Measurements from ENCODE around the gene DNHD1. TPM values are rescaled to one million over a fixed set of nuclear protein-coding genes. Genes with fewer than 3 reads are reported as not detected.
A peak's percentile ranks its signal among the peaks of the same experiment; 100 is the strongest.

Gene DNHD1
- total and polyA plus RNA-seq, 2 donors = 3.7 to 13.4 TPM

- Histone ChIP-seq H3K4me3 (ENCODE audit: low read depth, low read length) (no peak overlapping the region), H3K4me1 (ENCODE audit: insufficient read depth) (no peaks in the 10 kb centered on the region), H3K27ac (ENCODE audit: low read depth) (no peak overlapping the region), H3K36me3 (ENCODE audit: insufficient read depth) (no peaks in the 10 kb centered on the region)
- WGBS = 94% methylated on average over 11 of the region's 11 CpGs
- DNase-seq (ENCODE audit: extremely low spot score) = no peak
Observed at GRCh38 chr11:6587360-6587953, 90.4 kb downstream of the DNHD1 start.

DNA sequence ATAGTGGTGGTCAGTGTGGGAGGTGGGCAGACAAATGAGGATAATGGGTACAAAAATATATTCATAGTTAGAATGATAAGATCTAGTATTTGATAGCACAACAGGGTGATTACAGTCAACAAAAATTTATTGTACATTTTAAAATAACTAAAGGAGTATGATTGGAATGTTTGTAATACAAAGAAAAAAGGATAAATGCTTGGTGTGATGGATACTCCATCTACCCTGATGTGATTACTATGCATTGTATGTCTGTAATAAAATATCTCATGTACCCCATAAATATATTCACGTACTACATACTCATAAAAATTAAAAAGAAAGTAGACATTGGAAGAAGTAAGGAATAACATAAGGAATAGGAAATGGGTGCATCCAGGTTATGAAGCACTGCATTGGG, 90.9 kb downstream of the DNHD1 start:
- DNase-seq (ENCODE audit: extremely low spot score) = no peak
- Histone ChIP-seq H3K36me3 (ENCODE audit: insufficient read depth) (no peaks in the 10 kb centered on the region), H3K27ac (ENCODE audit: low read depth) (no peak overlapping the region), H3K4me3 (ENCODE audit: low read depth, low read length) (no peak overlapping the region), H3K4me1 (ENCODE audit: insufficient read depth) (no peaks in the 10 kb centered on the region)
- 85% methylated on average over 1 of the region's 1 CpG for WGBS

DNA sequence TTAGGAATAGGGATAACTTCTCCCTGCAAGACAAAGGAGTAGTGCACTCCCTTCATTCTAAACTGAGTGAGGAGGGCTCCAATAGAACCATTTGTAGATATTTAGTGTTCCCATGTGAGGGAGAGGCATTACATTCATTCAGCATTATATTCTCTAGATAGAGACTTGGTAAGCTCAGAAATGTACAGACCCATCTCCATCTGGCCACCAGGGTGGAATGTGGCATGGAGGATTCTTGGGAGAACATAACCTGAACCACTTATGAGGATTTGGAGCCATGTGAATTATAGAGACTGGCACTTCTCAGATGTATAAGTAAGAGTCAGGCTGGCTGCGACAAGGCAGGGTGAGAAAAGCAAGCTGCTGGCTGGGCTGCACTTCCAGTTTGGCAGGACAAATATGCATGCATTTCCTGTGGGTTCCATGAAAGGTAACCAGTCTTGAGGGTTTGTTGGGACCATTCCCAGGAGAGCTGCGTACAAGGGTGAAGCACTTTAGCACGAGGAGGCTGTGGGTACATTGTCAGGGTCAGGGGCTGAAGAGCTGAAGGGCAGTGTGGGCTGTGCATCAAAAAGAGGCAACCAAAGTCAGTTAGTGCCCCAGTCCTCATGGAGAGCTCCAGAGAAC, 97.2 kb downstream of the DNHD1 start:
- H3K4me1 ChIP-seq (ENCODE audit: insufficient read depth) = no peaks in the 10 kb centered on the region

DNA sequence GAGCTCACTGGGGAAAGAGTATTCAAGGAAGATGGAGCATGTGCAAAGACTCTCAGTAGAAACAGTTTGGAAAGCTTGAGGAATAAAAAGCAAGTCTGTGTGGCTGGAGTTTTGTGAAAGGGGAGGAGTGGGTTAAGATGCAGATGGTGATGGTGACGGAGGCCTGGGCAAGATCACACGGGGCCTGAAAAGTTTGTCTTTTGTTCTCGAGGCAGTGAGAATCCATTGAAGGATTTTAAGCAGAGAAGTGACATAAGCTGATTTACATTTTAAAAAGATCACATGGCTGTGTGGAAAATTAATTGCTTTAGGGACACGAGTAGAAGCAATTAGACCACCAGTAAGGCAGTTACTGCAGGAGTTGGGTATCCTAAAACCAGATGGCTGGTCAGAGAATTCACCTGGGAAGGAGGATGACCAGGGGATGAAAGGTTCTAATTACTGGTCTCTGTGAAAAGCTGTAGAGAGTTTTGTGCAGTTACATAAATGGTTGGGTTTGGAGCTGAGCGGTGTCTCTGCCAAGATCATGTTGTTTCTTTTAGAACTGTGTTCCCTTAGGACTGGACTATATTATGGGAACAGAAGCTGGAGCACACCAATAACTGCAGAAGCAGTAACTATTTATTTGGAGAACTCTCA, 99.3 kb downstream of the DNHD1 start:
- no peaks in the 10 kb centered on the region for H3K4me1 ChIP-seq (ENCODE audit: insufficient read depth)
- H3K4me3 ChIP-seq (ENCODE audit: low read depth, low read length) = no peak overlapping the region
- no peaks in the 10 kb centered on the region for H3K36me3 ChIP-seq (ENCODE audit: insufficient read depth)
- no peak overlapping the region for H3K27ac ChIP-seq (ENCODE audit: low read depth)
- no peak for DNase-seq (ENCODE audit: extremely low spot score)
- WGBS = 39% methylated on average over 5 of the region's 5 CpGs

More for the DNA sequence above, 97.2 kb downstream of the DNHD1 start:
- Histone ChIP-seq H3K36me3 (ENCODE audit: insufficient read depth) (no peaks in the 10 kb centered on the region), H3K4me3 (ENCODE audit: low read depth, low read length) (no peak overlapping the region), H3K27ac (ENCODE audit: low read depth) (no peak overlapping the region)
- 87% methylated on average over 3 of the region's 3 CpGs for WGBS
- no peak for DNase-seq (ENCODE audit: extremely low spot score)

DNA sequence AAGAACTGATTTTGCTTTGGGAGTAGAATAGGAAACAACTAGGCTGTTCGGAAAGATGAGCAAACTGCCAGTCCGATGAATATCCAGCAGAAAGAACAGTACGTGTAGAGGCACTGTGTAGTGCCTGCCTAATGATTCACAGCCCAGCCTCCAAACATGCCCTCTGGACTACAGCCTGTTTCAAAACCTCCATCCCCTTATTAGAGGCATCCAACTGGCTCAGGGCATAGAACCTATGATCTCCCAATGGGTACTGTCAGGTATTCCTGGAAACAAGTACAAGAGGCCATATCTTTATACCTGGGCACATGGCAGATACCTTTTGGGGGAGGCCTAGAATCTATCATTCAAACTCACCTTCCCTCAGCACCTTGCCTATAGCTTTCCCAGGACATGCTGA, 101.5 kb downstream of the DNHD1 start:
- H3K36me3 ChIP-seq (ENCODE audit: insufficient read depth) = no peaks in the 10 kb centered on the region
- DNase-seq (ENCODE audit: extremely low spot score) = no peak
- WGBS = 90% methylated on average over 3 of the region's 3 CpGs
- no peak overlapping the region for H3K27ac ChIP-seq (ENCODE audit: low read depth)
- no peak overlapping the region for H3K4me3 ChIP-seq (ENCODE audit: low read depth, low read length)
- peaks cover 2% of the 10 kb centered on the region for H3K4me1 ChIP-seq (ENCODE audit: insufficient read depth)

- DNase-seq (ENCODE audit: extremely low spot score) = no peak
- 86% methylated on average over 1 of the region's 1 CpG for WGBS
- no peaks in the 10 kb centered on the region for H3K36me3 ChIP-seq (ENCODE audit: insufficient read depth)
- H3K4me3 ChIP-seq (ENCODE audit: low read depth, low read length) = no peak overlapping the region
- no peak overlapping the region for H3K27ac ChIP-seq (ENCODE audit: low read depth)
- H3K4me1 ChIP-seq (ENCODE audit: insufficient read depth) = peaks cover 2% of the 10 kb centered on the region
Observed at GRCh38 chr11:6599449-6599848, 102.4 kb downstream of the DNHD1 start.

DNA sequence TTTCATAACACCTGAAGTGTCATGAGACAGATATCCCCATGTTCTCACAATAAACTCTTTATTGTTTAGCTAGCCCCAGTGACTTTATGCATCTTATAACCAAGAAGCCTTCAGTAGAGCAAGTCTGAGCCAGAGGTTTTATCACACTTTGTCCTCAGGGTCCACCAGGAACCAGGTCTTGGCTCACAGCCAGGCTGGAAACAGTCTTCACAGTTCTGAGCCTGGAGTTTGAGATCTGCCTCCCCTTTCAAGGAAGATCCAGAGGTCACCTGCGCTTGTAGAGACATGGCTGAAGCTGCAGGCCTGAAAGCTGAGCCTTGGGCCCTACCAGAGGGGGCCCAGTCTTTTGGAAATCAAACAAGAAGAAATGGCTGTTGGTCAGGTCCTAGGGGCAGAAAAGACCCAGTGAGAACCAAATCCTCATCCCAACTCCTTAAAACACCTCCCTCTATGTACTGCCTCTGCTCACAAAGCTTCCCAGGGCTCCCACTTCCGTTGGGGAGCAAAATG, 102.9 kb downstream of the DNHD1 start:
- Histone ChIP-seq H3K27ac (ENCODE audit: low read depth) (no peak overlapping the region), H3K4me1 (ENCODE audit: insufficient read depth) (peaks cover 2% of the 10 kb centered on the region), H3K36me3 (ENCODE audit: insufficient read depth) (no peaks in the 10 kb centered on the region), H3K4me3 (ENCODE audit: low read depth, low read length) (no peak overlapping the region)
- no peak for DNase-seq (ENCODE audit: extremely low spot score)
- WGBS = 84% methylated on average over 2 of the region's 2 CpGs

DNA sequence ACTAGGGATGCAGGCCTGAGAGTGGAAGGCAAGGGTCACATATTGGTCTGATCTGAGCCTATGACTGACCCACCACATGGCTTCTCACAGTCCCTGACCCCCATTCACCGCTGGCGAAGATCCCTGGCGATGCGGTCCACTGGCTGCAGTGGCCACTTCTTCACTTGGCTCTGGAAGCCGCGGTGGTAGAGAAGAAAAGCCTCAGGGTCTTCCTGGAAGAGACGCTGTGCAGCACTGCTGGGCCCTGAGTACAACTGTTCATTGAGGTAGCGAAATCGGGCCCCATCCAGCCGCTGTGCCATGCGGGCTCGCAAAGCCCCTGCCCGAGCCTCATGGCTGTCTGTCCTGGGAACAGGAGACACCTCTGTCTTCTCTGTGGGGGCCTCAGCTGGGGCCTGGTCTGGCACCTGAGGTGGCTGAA, 104.0 kb downstream of the DNHD1 start:
- Histone ChIP-seq H3K36me3 (ENCODE audit: insufficient read depth) (no peaks in the 10 kb centered on the region), H3K4me1 (ENCODE audit: insufficient read depth) (peaks cover 2% of the 10 kb centered on the region), H3K27ac (ENCODE audit: low read depth) (no peak overlapping the region), H3K4me3 (ENCODE audit: low read depth, low read length) (no peak overlapping the region)
- DNase-seq (ENCODE audit: extremely low spot score) = no peak
- 94% methylated on average over 13 of the region's 13 CpGs for WGBS

DNA sequence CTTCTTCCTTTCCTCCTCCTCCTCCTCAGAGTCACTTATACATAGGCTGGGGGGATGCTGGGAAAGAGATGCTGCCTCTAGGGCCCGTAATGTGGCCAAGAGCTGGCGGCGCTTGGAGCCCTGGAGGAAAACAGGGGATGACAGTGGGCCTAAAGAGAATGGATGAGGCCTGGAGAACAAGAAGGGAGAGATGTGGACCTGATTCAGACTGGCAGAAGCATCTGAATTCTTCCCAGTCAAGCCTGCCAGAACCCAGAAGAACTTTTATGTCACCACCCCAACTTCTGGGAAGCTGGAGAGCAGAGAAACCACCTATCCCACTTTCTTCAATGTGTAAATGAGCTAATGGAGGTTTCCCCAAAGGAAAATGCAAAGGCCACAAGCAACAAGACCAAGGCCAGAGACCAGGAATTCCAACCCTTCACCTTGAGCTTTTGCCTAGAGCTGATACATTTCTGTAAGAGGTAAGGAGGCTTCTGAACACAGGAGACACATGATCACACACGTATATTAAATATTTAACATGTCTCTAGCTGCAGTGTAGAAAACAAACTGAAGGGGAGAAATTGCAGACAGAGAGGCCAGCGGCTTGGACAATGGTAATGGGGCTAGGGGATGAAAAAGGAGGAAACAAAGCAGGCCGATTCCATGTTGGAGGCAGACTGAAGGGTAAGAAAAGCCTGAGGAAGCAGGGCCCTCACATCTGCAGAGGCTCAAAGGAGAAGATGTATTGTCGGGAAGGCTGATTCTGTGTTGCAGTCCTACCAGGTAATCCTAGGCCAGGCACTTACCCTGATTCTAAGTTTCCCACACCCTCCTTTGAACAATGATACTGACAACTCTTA, 105.2 kb downstream of the DNHD1 start:
- Histone ChIP-seq H3K36me3 (ENCODE audit: insufficient read depth) (no peaks in the 10 kb centered on the region), H3K27ac (ENCODE audit: low read depth) (no peak overlapping the region), H3K4me3 (ENCODE audit: low read depth, low read length) (peak overlapping the region; percentile 80), H3K4me1 (ENCODE audit: insufficient read depth) (peaks cover 2% of the 10 kb centered on the region)
- 55% methylated on average over 7 of the region's 7 CpGs for WGBS
- DNase-seq (ENCODE audit: extremely low spot score) = no peak

GRCh38 chr11:6603287-6604080, 106.4 kb downstream of the DNHD1 start, which contains the start of the genes ILK and RRP8:
ILK (plus strand) TSS chr11:6603774; CDS start chr11:6604272, 498 bp downstream.
RRP8 (minus strand) TSS chr11:6603616; CDS start chr11:6603502, 114 bp downstream.
- Histone ChIP-seq H3K36me3 (ENCODE audit: insufficient read depth) (no peaks in the 10 kb centered on the region), H3K4me3 (ENCODE audit: low read depth, low read length) (peak within 1 kb of the TSS; percentile 80), H3K27ac (ENCODE audit: low read depth) (peak within 1 kb of the TSS; percentile 86), H3K4me1 (ENCODE audit: insufficient read depth) (peaks cover 2% of the 10 kb centered on the region)
- peak; percentile 84 for DNase-seq (ENCODE audit: extremely low spot score)
- under 1% methylated on average over 72 of the region's 72 CpGs for WGBS

DNA sequence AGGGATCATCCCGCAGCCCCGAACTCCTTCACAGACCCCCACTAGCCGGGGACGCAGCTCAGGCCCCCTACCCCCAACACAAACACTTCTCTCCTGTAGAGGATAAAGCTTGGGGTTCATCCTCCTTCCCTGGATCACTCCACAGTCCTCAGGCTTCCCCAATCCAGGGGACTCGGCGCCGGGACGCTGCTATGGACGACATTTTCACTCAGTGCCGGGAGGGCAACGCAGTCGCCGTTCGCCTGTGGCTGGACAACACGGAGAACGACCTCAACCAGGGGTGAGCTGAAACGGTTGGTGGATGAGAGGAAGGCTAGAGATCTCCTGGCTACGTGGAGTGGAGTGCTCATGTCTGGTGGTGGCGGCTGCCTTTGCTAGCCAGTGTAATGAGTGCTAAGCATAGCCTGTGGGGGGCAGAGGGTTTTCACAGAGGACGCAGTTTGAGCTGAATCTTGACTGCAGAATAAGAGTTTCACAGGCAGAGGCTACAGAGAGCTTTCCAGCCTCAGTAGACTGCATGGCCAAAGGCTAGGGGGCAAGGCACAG, 107.1 kb downstream of the DNHD1 start:
- H3K36me3 ChIP-seq (ENCODE audit: insufficient read depth) = no peaks in the 10 kb centered on the region
- peak overlapping the region; percentile 86 for H3K27ac ChIP-seq (ENCODE audit: low read depth)
- under 1% methylated on average over 20 of the region's 20 CpGs for WGBS
- peak; percentile 31 for DNase-seq (ENCODE audit: extremely low spot score)
- peaks cover 2% of the 10 kb centered on the region for H3K4me1 ChIP-seq (ENCODE audit: insufficient read depth)
- H3K4me3 ChIP-seq (ENCODE audit: low read depth, low read length) = peak overlapping the region; percentile 80

DNA sequence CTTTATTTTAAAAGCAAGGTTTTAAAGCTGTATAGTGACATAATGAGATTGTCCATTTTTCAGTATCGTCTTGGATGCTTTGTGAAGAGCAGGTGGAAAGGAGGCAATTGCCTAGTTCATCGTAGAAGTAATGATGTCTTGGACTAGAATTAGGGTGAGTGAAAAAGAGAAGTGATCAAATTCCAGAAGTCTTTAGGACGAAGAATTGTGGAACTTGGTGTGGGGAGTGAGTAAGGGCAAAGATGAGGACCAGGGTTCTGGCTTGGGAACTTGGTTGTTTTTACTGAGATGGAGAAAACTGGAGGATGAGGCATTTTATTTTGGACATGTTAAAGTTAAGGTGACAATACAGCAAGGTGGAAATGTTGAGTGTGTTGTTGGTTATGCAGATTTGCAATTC, 107.7 kb downstream of the DNHD1 start:
- H3K27ac ChIP-seq (ENCODE audit: low read depth) = peak overlapping the region; percentile 27
- WGBS = 8% methylated on average over 3 of the region's 3 CpGs
- DNase-seq (ENCODE audit: extremely low spot score) = no peak
- H3K4me3 ChIP-seq (ENCODE audit: low read depth, low read length) = peak overlapping the region; percentile 80
- peaks cover 2% of the 10 kb centered on the region for H3K4me1 ChIP-seq (ENCODE audit: insufficient read depth)
- H3K36me3 ChIP-seq (ENCODE audit: insufficient read depth) = no peaks in the 10 kb centered on the region

All from urinary bladder (tissue), 4 donors.